Thyroid gland (tissue), 4 donors: ENCODE measurements around the gene SELL.
"Not testable (repeated sequence)": the region's sequence is repeated elsewhere in the genome, so short reads cannot be mapped to it uniquely, and the experiment has no call there.

ENCODE experiments used
- CTCF ChIP-seq, 6 experiments: fragments of 200-600 bp in 3 of 6; fragments of 450-650 bp in 3 of 6; sonication (generic) in 3 of 6; IDR thresholded peaks; one replicate each; pipeline ENCODE4 v1.5.1; 2016 to 2019; ENCODE audit warnings: antibody characterized with exemption in 6 of 6, mild to moderate bottlenecking in 2 of 6, inconsistent platforms in 1 of 6, moderate library complexity in 1 of 6
- POLR2A ChIP-seq, 2 donors: fragments of 450-650 bp; IDR thresholded peaks; one replicate each; pipeline ENCODE4 v1.6.1; 2017; ENCODE audit warnings: antibody characterized with exemption in 2 of 2, mild to moderate bottlenecking in 2 of 2, moderate library complexity in 1 of 2

- not testable (repeated sequence) for TF ChIP-seq CTCF, POLR2A (IDR thresholded peaks at IDR 0.05)
These were observed 50.4 kb downstream of the SELL start for GRCh38 chr1:169661066-169661465.
